HG03159 (cell line): ENCODE measurements around the gene MAL.
"Not testable (repeated sequence)": the region's sequence is repeated elsewhere in the genome, so short reads cannot be mapped to it uniquely, and the experiment has no call there.

Experiments
- ATAC-seq: cut with Tn5 transposase; IDR thresholded peaks from one replicate; pipeline ENCODE4 v1.9.1; 2021; ENCODE audit warnings: mild to moderate bottlenecking, moderate library complexity; ENCODE audit not compliant: unreplicated experiment

MAL gene

DNA sequence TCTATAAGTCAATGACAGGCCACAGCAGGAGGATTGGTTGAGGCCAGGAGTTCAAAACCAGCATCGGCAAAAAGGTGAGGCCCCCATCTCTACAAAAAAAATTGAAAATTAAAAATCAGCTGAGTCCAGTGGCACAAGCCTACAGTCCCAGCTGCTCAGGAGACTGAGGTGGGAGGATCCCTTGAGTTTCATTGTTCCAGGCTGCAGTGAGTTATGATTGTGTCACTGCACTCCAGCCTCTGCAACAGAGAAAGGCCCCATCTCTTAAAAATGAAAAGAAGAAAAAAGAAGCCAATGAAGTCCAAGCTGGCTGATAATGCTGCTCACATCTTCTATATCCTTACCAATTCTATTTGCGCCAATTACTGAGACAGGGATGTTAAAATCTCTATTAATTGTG lies 57.0 kb downstream of the MAL start:
- no peak for ATAC-seq

GRCh38 chr2:95086017-95086416 lies 60.5 kb downstream of the MAL start:
- ATAC-seq, result no peak

- no peak for ATAC-seq
These were observed 61.9 kb downstream of the MAL start for GRCh38 chr2:95087379-95087778.

DNA sequence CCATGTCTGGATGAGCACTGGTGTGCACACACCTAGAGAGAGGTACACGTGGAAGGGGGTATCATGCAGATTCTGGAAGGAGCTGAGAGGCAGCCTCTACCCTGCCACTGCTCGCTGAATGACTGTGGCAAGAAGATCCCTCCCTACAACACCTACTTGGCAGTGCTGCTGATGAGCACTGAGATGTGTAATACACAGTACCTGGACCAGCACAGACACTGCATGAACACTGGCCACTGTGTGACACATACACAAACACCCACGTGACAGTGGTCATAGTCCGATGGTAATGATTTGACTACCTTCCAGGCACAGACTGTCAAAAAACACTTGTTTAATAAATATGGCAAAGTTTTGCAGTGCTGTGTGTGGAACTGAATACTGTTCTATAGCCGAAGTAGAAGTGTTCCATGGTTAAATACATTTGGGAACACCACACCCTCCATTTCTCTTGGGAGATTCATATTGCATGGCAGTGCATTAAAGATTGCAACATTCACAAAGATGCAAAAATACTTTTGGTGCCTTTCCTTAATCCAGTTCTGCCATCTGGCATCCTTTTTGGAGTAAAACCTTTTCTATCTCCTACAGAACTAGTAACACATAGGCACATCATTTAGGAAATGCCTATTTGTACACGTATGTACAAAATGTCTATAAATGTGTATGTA lies 66.5 kb downstream of the MAL start:
- no peak for ATAC-seq

- not testable (repeated sequence) for ATAC-seq
These were observed 72.8 kb downstream of the MAL start for GRCh38 chr2:95098273-95098672.

DNA sequence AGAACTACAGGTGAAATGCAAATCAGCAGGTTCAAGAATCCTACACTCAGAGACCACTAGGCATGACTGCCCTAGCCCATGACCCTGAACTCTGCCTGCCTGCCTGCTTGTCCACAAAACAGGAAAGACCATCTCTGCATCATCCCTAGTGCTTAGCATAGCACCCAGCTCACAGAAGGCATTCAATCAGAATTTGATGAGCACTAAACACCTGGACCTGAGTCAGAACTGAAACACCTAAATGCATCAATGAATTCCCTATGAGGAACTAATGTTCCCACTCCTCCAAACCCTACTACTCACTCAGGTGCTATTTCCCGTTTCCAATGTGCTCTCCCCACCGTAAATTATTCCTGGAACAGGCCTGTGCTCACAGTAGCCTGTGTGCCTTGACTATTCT lies 74.4 kb downstream of the MAL start:
- ATAC-seq, result no peak
